WTC11 (cell line): ENCODE measurements around the gene RXRA. TPM values are rescaled to one million over a fixed set of nuclear protein-coding genes. Genes with fewer than 3 reads are reported as not detected.

Experiments
- ATAC-seq: fragments of 200-7000 bp; cut with Tn5 transposase; 2 replicates; pipeline ENCODE4 v1.10.0; 2021; ENCODE audit warnings: mild to moderate bottlenecking, moderate library complexity
- CTCF ChIA-PET: fragments of 300-600 bp; sonication (Branson Sonifier 250); formaldehyde crosslinking; loops from one replicate; lab custom pipeline; 2021; ENCODE audit warnings: antibody characterized with exemption; lab: Charles Lee
- POLR2A ChIA-PET: fragments of 350-600 bp; sonication (Branson Sonifier 250); formaldehyde crosslinking; loops from one replicate; lab custom pipeline; 2021; ENCODE audit warnings: antibody characterized with exemption; lab: Charles Lee
- DNase-seq: peaks from one replicate; pipeline ENCODE4 v3.0.0; 2021; ENCODE audit warnings: low spot score
- H3K27ac Mint-ChIP-seq: 2 replicates; pipeline ENCODE4 v1.8.0; 2021; ENCODE audit warnings: mixed read lengths
- H3K27me3 Mint-ChIP-seq: 2 replicates; pipeline ENCODE4 v1.8.0; 2021; ENCODE audit warnings: low read depth, mild to moderate bottlenecking, moderate library complexity, mixed read lengths
- H3K36me3 Mint-ChIP-seq: 2 replicates; pipeline ENCODE4 v1.8.0; 2021; ENCODE audit warnings: mixed read lengths
- H3K4me1 Mint-ChIP-seq: 2 replicates; pipeline ENCODE4 v1.8.0; 2022; ENCODE audit warnings: mixed read lengths
- H3K4me3 Mint-ChIP-seq: 2 replicates; pipeline ENCODE4 v1.8.0; 2021; ENCODE audit warnings: mild to moderate bottlenecking, moderate library complexity, mixed read lengths
- H3K9me3 Mint-ChIP-seq: 2 replicates; pipeline ENCODE4 v1.8.0; 2021; ENCODE audit warnings: mixed read lengths
- CREB1 ChIP-seq: sonication (generic); formaldehyde crosslinking; IDR thresholded peaks from 2 replicates; pipeline ENCODE4 v1.8.0; 2023; ENCODE audit warnings: mild to moderate bottlenecking, missing genetic modification reagents
- EMX1 ChIP-seq: fragments of 250-450 bp; sonication (Bioruptor Pico); IDR thresholded peaks from 2 replicates; pipeline ENCODE4 v1.8.0; 2021; ENCODE audit warnings: mild to moderate bottlenecking
- FOXJ3 ChIP-seq: sonication (generic); formaldehyde crosslinking; IDR thresholded peaks from 2 replicates; pipeline ENCODE4 v1.9.0; 2021; ENCODE audit warnings: missing genetic modification reagents, mild to moderate bottlenecking, borderline replicate concordance
- NFATC4 ChIP-seq: fragments of 250-450 bp; sonication (Bioruptor Pico); IDR thresholded peaks from 2 replicates; pipeline ENCODE4 v1.9.0; 2021; ENCODE audit warnings: mild to moderate bottlenecking
- NR2C2 ChIP-seq: sonication (generic); formaldehyde crosslinking; IDR thresholded peaks from 2 replicates; pipeline ENCODE4 v1.8.0; 2022; ENCODE audit warnings: mild to moderate bottlenecking, missing genetic modification reagents
- OVOL2 ChIP-seq: fragments of 250-450 bp; sonication (Bioruptor Pico); IDR thresholded peaks from 2 replicates; pipeline ENCODE4 v1.9.0; 2021; ENCODE audit warnings: mild to moderate bottlenecking, borderline replicate concordance
- SMAD3 ChIP-seq: sonication (generic); formaldehyde crosslinking; IDR thresholded peaks from 2 replicates; pipeline ENCODE4 v1.8.0; 2022; ENCODE audit warnings: missing genetic modification reagents, mild to moderate bottlenecking, borderline replicate concordance
- TP53 ChIP-seq: sonication (generic); formaldehyde crosslinking; IDR thresholded peaks from 2 replicates; pipeline ENCODE4 v1.8.1; 2023; ENCODE audit warnings: mild to moderate bottlenecking, missing genetic modification reagents
- ZBTB21 ChIP-seq: sonication (generic); formaldehyde crosslinking; IDR thresholded peaks from 2 replicates; pipeline ENCODE4 v1.8.1; 2023; ENCODE audit warnings: mild to moderate bottlenecking, missing genetic modification reagents, borderline replicate concordance
- ZNF138 ChIP-seq: sonication (generic); formaldehyde crosslinking; conservative IDR thresholded peaks from 2 replicates; pipeline ENCODE4 v1.8.1; 2022; ENCODE audit warnings: mild to moderate bottlenecking, moderate library complexity, missing genetic modification reagents
- ZNF396 ChIP-seq: fragments of 250-450 bp; sonication (Bioruptor Pico); IDR thresholded peaks from 2 replicates; pipeline ENCODE4 v1.8.0; 2021; ENCODE audit warnings: mild to moderate bottlenecking, moderate library complexity, borderline replicate concordance
- total RNA-seq: library from RNA; stranded (reverse); gene quantifications from 3 replicates; pipeline ENCODE4 v1.2.3, GENCODE V29; 2021
- TF ChIP-seq, protein P1 (sequence below): sonication (generic); formaldehyde crosslinking; IDR thresholded peaks from 2 replicates; pipeline ENCODE4 v1.8.0; 2023; ENCODE audit warnings: missing genetic modification reagents, mild to moderate bottlenecking, borderline replicate concordance
- TF ChIP-seq, protein P2 (sequence below): fragments of 200-600 bp; IDR thresholded peaks from 2 replicates; pipeline ENCODE4 v1.8.0; 2022; ENCODE audit warnings: antibody characterized with exemption
- TF ChIP-seq, protein P3 (sequence below): sonication (generic); formaldehyde crosslinking; IDR thresholded peaks from 2 replicates; pipeline ENCODE4 v1.8.1; 2022; ENCODE audit warnings: mild to moderate bottlenecking, moderate library complexity, missing genetic modification reagents
- TF ChIP-seq, protein P4 (sequence below): sonication (generic); formaldehyde crosslinking; IDR thresholded peaks from 2 replicates; pipeline ENCODE4 v1.8.1; 2022; ENCODE audit warnings: low read depth, missing genetic modification reagents, borderline replicate concordance
- TF ChIP-seq, protein P5 (sequence below): sonication (generic); formaldehyde crosslinking; IDR thresholded peaks from 2 replicates; pipeline ENCODE4 v1.8.1; 2023; ENCODE audit warnings: mild to moderate bottlenecking, moderate library complexity, missing genetic modification reagents
- TF ChIP-seq, protein P6 (sequence below): fragments of 250-450 bp; sonication (Bioruptor Pico); IDR thresholded peaks from 2 replicates; pipeline ENCODE4 v2.1.2; 2022; ENCODE audit warnings: mild to moderate bottlenecking, moderate library complexity
- TF ChIP-seq, protein P7 (sequence below): sonication (generic); formaldehyde crosslinking; IDR thresholded peaks from 2 replicates; pipeline ENCODE4 v1.8.0; 2023; ENCODE audit warnings: mild to moderate bottlenecking, missing genetic modification reagents

Gene RXRA
- total RNA-seq, 1 experiment from 2014 or later, result 27.5 TPM

DNA sequence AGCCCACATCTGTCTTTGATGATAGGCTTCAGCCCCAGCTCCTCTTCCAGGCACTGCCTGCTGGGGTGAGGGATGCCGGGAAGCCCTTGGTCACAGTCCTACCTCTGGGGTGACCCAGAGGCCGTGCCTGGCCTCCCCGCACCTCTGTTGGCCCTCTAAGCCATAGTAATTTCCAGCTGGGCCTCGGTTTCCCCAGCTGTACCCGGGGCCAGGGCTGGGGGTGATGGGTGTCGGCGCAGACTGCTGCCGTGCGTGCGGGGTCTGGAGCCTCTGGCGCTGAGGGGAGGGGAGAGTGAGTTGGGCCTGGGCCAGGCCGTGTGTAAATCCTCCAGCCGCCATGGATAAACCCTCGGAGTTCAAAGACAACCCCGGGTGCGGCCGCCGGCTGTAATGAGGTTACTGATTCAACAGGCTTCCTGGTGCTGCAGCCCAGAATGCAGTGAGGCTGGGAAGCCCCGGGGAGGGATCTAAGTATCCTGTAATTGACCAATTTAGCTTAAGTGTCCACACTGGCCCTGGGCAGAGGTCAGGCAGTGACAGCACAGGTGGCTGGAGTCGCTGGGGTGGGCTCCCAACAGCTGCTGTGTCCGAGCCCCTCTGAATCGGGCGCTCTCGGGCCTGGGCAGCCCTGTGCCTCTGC lies 7.1 kb downstream of the RXRA start (continued):
- TF ChIP-seq, protein P1, sequence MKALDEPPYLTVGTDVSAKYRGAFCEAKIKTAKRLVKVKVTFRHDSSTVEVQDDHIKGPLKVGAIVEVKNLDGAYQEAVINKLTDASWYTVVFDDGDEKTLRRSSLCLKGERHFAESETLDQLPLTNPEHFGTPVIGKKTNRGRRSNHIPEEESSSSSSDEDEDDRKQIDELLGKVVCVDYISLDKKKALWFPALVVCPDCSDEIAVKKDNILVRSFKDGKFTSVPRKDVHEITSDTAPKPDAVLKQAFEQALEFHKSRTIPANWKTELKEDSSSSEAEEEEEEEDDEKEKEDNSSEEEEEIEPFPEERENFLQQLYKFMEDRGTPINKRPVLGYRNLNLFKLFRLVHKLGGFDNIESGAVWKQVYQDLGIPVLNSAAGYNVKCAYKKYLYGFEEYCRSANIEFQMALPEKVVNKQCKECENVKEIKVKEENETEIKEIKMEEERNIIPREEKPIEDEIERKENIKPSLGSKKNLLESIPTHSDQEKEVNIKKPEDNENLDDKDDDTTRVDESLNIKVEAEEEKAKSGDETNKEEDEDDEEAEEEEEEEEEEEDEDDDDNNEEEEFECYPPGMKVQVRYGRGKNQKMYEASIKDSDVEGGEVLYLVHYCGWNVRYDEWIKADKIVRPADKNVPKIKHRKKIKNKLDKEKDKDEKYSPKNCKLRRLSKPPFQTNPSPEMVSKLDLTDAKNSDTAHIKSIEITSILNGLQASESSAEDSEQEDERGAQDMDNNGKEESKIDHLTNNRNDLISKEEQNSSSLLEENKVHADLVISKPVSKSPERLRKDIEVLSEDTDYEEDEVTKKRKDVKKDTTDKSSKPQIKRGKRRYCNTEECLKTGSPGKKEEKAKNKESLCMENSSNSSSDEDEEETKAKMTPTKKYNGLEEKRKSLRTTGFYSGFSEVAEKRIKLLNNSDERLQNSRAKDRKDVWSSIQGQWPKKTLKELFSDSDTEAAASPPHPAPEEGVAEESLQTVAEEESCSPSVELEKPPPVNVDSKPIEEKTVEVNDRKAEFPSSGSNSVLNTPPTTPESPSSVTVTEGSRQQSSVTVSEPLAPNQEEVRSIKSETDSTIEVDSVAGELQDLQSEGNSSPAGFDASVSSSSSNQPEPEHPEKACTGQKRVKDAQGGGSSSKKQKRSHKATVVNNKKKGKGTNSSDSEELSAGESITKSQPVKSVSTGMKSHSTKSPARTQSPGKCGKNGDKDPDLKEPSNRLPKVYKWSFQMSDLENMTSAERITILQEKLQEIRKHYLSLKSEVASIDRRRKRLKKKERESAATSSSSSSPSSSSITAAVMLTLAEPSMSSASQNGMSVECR (CRISPR knock-in tag), result no peak
- no peak for TF ChIP-seq NFATC4 (CRISPR knock-in tag)
- TF ChIP-seq ZBTB21, result no peak
- TF ChIP-seq CREB1, result no peak
- TF ChIP-seq, protein P2, sequence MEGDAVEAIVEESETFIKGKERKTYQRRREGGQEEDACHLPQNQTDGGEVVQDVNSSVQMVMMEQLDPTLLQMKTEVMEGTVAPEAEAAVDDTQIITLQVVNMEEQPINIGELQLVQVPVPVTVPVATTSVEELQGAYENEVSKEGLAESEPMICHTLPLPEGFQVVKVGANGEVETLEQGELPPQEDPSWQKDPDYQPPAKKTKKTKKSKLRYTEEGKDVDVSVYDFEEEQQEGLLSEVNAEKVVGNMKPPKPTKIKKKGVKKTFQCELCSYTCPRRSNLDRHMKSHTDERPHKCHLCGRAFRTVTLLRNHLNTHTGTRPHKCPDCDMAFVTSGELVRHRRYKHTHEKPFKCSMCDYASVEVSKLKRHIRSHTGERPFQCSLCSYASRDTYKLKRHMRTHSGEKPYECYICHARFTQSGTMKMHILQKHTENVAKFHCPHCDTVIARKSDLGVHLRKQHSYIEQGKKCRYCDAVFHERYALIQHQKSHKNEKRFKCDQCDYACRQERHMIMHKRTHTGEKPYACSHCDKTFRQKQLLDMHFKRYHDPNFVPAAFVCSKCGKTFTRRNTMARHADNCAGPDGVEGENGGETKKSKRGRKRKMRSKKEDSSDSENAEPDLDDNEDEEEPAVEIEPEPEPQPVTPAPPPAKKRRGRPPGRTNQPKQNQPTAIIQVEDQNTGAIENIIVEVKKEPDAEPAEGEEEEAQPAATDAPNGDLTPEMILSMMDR, result no peak

DNA sequence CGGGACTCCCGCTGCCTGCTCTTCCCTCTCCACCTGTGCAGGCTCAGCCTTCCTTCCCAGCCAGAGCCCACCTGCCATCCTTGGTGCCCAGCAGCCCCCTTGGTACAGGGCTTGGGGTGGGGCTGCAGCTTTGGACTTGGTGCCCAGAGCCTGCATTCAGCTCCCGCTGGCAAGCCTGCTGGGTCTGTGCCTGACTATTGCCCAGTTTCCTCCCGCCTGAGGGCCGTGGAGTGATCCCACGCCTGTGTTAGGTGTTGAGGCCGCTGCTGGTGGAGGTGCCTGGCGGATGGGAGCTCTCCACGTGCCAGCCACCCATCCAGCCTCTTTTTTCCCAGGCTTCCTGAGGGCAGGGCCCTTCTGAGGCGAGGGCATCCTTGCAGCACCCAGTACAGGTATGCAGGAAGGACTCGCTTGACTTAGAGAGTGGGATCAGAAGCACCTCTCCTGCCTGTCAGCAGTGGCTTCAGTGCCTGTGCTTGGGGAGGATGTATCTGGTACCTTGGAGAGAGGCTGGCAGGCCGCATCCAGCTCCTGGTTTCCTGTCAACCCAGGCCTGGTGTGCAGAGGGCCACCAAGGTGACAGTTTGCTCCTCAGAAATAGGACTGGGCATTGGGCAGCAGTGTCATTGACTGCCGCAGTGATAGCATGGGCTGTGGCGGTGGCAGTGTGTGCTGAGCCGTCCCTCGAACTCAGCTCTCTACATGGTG lies 7.8 kb downstream of the RXRA start:
- DNase-seq (no peak), ATAC-seq (no peak)
- H3K4me1 Mint-ChIP-seq, result peaks cover 20% of the 10 kb centered on the region
- H3K9me3 Mint-ChIP-seq, result no peaks in the 10 kb centered on the region
- ChIA-PET CTCF (interaction anchor here (0.8 kb wide), 1 partner anchor 59 kb away, joined by 3 read pairs; no protein-coding TSS in a partner anchor), POLR2A (no interaction called here)
- H3K36me3 Mint-ChIP-seq, result no peaks in the 10 kb centered on the region
- H3K27me3 Mint-ChIP-seq, result no peaks in the 10 kb centered on the region
- H3K27ac Mint-ChIP-seq, result no peak overlapping the region
- no peak overlapping the region for H3K4me3 Mint-ChIP-seq
- no peak for TF ChIP-seq NR2C2 (CRISPR knock-in tag)
- TF ChIP-seq, protein P3, sequence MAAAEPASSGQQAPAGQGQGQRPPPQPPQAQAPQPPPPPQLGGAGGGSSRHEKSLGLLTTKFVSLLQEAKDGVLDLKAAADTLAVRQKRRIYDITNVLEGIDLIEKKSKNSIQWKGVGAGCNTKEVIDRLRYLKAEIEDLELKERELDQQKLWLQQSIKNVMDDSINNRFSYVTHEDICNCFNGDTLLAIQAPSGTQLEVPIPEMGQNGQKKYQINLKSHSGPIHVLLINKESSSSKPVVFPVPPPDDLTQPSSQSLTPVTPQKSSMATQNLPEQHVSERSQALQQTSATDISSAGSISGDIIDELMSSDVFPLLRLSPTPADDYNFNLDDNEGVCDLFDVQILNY (CRISPR knock-in tag), result no peak
- no peak for TF ChIP-seq FOXJ3
- TF ChIP-seq, protein P4, sequence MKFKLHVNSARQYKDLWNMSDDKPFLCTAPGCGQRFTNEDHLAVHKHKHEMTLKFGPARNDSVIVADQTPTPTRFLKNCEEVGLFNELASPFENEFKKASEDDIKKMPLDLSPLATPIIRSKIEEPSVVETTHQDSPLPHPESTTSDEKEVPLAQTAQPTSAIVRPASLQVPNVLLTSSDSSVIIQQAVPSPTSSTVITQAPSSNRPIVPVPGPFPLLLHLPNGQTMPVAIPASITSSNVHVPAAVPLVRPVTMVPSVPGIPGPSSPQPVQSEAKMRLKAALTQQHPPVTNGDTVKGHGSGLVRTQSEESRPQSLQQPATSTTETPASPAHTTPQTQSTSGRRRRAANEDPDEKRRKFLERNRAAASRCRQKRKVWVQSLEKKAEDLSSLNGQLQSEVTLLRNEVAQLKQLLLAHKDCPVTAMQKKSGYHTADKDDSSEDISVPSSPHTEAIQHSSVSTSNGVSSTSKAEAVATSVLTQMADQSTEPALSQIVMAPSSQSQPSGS, result no peak
- TF ChIP-seq ZNF138 (CRISPR knock-in tag), result no peak
- TF ChIP-seq SMAD3 (CRISPR knock-in tag), result no peak
- TF ChIP-seq EMX1 (CRISPR knock-in tag), result no peak
- no peak for TF ChIP-seq TP53 (CRISPR knock-in tag)
- TF ChIP-seq OVOL2, result no peak
- TF ChIP-seq, protein P5, sequence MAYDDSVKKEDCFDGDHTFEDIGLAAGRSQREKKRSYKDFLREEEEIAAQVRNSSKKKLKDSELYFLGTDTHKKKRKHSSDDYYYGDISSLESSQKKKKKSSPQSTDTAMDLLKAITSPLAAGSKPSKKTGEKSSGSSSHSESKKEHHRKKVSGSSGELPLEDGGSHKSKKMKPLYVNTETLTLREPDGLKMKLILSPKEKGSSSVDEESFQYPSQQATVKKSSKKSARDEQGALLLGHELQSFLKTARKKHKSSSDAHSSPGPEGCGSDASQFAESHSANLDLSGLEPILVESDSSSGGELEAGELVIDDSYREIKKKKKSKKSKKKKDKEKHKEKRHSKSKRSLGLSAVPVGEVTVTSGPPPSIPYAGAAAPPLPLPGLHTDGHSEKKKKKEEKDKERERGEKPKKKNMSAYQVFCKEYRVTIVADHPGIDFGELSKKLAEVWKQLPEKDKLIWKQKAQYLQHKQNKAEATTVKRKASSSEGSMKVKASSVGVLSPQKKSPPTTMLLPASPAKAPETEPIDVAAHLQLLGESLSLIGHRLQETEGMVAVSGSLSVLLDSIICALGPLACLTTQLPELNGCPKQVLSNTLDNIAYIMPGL (CRISPR knock-in tag), result no peak
- no peak for TF ChIP-seq ZNF396
- TF ChIP-seq, protein P6, sequence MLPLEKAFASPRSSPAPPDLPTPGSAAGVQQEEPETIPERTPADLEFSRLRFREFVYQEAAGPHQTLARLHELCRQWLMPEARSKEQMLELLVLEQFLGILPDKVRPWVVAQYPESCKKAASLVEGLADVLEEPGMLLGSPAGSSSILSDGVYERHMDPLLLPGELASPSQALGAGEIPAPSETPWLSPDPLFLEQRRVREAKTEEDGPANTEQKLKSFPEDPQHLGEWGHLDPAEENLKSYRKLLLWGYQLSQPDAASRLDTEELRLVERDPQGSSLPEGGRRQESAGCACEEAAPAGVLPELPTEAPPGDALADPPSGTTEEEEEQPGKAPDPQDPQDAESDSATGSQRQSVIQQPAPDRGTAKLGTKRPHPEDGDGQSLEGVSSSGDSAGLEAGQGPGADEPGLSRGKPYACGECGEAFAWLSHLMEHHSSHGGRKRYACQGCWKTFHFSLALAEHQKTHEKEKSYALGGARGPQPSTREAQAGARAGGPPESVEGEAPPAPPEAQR, result no peak
- TF ChIP-seq, protein P7, sequence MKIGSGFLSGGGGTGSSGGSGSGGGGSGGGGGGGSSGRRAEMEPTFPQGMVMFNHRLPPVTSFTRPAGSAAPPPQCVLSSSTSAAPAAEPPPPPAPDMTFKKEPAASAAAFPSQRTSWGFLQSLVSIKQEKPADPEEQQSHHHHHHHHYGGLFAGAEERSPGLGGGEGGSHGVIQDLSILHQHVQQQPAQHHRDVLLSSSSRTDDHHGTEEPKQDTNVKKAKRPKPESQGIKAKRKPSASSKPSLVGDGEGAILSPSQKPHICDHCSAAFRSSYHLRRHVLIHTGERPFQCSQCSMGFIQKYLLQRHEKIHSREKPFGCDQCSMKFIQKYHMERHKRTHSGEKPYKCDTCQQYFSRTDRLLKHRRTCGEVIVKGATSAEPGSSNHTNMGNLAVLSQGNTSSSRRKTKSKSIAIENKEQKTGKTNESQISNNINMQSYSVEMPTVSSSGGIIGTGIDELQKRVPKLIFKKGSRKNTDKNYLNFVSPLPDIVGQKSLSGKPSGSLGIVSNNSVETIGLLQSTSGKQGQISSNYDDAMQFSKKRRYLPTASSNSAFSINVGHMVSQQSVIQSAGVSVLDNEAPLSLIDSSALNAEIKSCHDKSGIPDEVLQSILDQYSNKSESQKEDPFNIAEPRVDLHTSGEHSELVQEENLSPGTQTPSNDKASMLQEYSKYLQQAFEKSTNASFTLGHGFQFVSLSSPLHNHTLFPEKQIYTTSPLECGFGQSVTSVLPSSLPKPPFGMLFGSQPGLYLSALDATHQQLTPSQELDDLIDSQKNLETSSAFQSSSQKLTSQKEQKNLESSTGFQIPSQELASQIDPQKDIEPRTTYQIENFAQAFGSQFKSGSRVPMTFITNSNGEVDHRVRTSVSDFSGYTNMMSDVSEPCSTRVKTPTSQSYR (CRISPR knock-in tag), result no peak
